ENCODE measurements around the gene TRIM14.

Gene TRIM14

GRCh38 chr9:98118640-98119601 lies at the start of gene TRIM14:
TRIM14 (minus strand) TSS chr9:98119222; CDS start chr9:98119188, 34 bp downstream.
- DNase-seq, result peak; percentile 45 to 61

- DNase-seq, result no peak
Observed at GRCh38 chr9:98168153-98168780, 49.2 kb upstream of the TRIM14 start.

- no peak for DNase-seq
Observed at GRCh38 chr9:98164912-98165311, 45.9 kb upstream of the TRIM14 start.

- DNase-seq, result no peak
Observed at GRCh38 chr9:98162613-98163012, 43.6 kb upstream of the TRIM14 start.

- DNase-seq, result no peak
Observed at GRCh38 chr9:98161851-98162250, 42.8 kb upstream of the TRIM14 start.

- no peak for DNase-seq
Observed at GRCh38 chr9:98159790-98160189, 40.8 kb upstream of the TRIM14 start.

GRCh38 chr9:98159301-98159700 lies 40.3 kb upstream of the TRIM14 start:
- DNase-seq, result no peak

- no peak for DNase-seq
Observed at GRCh38 chr9:98158071-98158831, 39.2 kb upstream of the TRIM14 start.

GRCh38 chr9:98157372-98157771 lies 38.4 kb upstream of the TRIM14 start:
- no peak for DNase-seq

GRCh38 chr9:98154678-98155077 lies 35.7 kb upstream of the TRIM14 start:
- no peak for DNase-seq

- no peak for DNase-seq
Observed at GRCh38 chr9:98152526-98152925, 33.5 kb upstream of the TRIM14 start.

- DNase-seq, result no peak
Observed at GRCh38 chr9:98150721-98151120, 31.7 kb upstream of the TRIM14 start.

- DNase-seq, result no peak
Observed at GRCh38 chr9:98150164-98150563, 31.1 kb upstream of the TRIM14 start.

- no peak for DNase-seq
Observed at GRCh38 chr9:98149422-98149821, 30.4 kb upstream of the TRIM14 start.

GRCh38 chr9:98148486-98148885 lies 29.5 kb upstream of the TRIM14 start:
- DNase-seq, result no peak

GRCh38 chr9:98147582-98147981 lies 28.6 kb upstream of the TRIM14 start:
- no peak for DNase-seq

GRCh38 chr9:98146101-98146991 lies 27.3 kb upstream of the TRIM14 start:
- DNase-seq, result peak in 1 of 2 donors; percentile 67

- no peak for DNase-seq
Observed at GRCh38 chr9:98144631-98145030, 25.6 kb upstream of the TRIM14 start.

- no peak for DNase-seq
Observed at GRCh38 chr9:98144076-98144475, 25.1 kb upstream of the TRIM14 start.

- DNase-seq, result no peak
Observed at GRCh38 chr9:98142925-98143481, 24.0 kb upstream of the TRIM14 start.

GRCh38 chr9:98142182-98142907 lies 23.3 kb upstream of the TRIM14 start:
- DNase-seq, result no peak
